ENCODE measurements around the gene HHAT. TPM values are rescaled to one million over a fixed set of nuclear protein-coding genes. Genes with fewer than 3 reads are reported as not detected.

HHAT gene
- polyA plus RNA-seq, 1 donor (not counting 4 experiments of a cell fraction or from before 2014, with no cell fraction given), result 3.8 TPM

- H3K4me1 ChIP-seq (ENCODE audit: control insufficient read depth, extremely low read depth, insufficient read depth, low read length), result no peaks in the 10 kb centered on the region
- H2AFZ ChIP-seq (ENCODE audit: control insufficient read depth, low read length), result no peak overlapping the region
- dilution Hi-C loops (cut with MboI; ENCODE audit: extremely low pct_ligation_motif_present, low sequenced_read_pairs), result no loop called here
- no peaks in the 10 kb centered on the region for H3K9me3 ChIP-seq (ENCODE audit: control insufficient read depth, low read depth, low read length)
- no peak for TF ChIP-seq EZH2 (IDR thresholded peaks at IDR 0.05; ENCODE audit: low read length)
- no peak for TF ChIP-seq CTCF (optimal IDR thresholded peaks at IDR 0.05 in 1 of 3, IDR thresholded peaks at IDR 0.05 in 1 of 3, conservative IDR thresholded peaks at IDR 0.05 in 1 of 3; ENCODE audit: extremely low read depth in 1 of 3, insufficient read depth in 2 of 3, low read length in 3 of 3)
- H3K4me3 ChIP-seq (ENCODE audit: control insufficient read depth in 2 of 3, extremely low read depth in 1 of 3, insufficient read depth in 2 of 3, low read depth in 1 of 3, low read length in 3 of 3), result no peak overlapping the region
- H4K20me1 ChIP-seq (ENCODE audit: control insufficient read depth, extremely low read depth, insufficient read depth, low read length), result no peaks in the 10 kb centered on the region
- no peak for FAIRE-seq
- no peak for DNase-seq (ENCODE audit: low read depth, low spot score)
- no peak overlapping the region for H3K4me2 ChIP-seq (ENCODE audit: control insufficient read depth, extremely low read depth, insufficient read depth, low read depth, low read length)
- H3K27me3 ChIP-seq (ENCODE audit: control insufficient read depth, extremely low read depth, insufficient read depth, low read length), result no peaks in the 10 kb centered on the region
- H3K27ac ChIP-seq (ENCODE audit: control insufficient read depth, insufficient read depth, low read length), result no peak overlapping the region
- H3K9ac ChIP-seq (ENCODE audit: control insufficient read depth, extremely low read depth, insufficient read depth, low read length), result no peak overlapping the region
- H3K79me2 ChIP-seq (ENCODE audit: control insufficient read depth, insufficient read depth, low read length), result no peaks in the 10 kb centered on the region
- H3K9me1 ChIP-seq (ENCODE audit: control insufficient read depth, extremely low read depth, insufficient read depth, low read length), result no peaks in the 10 kb centered on the region
- H3K36me3 ChIP-seq (ENCODE audit: control insufficient read depth in 2 of 2, extremely low read depth in 1 of 2, insufficient read depth in 2 of 2, low read length in 2 of 2), result no peaks in the 10 kb centered on the region
Measured at GRCh38 chr1:210525716-210526454, 197.2 kb downstream of the HHAT start.

GRCh38 chr1:210527091-210527490, 198.4 kb downstream of the HHAT start:
- no peaks in the 10 kb centered on the region for H3K36me3 ChIP-seq (ENCODE audit: control insufficient read depth in 2 of 2, extremely low read depth in 1 of 2, insufficient read depth in 2 of 2, low read length in 2 of 2)
- H3K9ac ChIP-seq (ENCODE audit: control insufficient read depth, extremely low read depth, insufficient read depth, low read length), result no peak overlapping the region
- no peak overlapping the region for H3K4me2 ChIP-seq (ENCODE audit: control insufficient read depth, extremely low read depth, insufficient read depth, low read depth, low read length)
- no peaks in the 10 kb centered on the region for H3K9me1 ChIP-seq (ENCODE audit: control insufficient read depth, extremely low read depth, insufficient read depth, low read length)
- H3K79me2 ChIP-seq (ENCODE audit: control insufficient read depth, insufficient read depth, low read length), result no peaks in the 10 kb centered on the region
- DNase-seq (ENCODE audit: low read depth, low spot score) (no peak), FAIRE-seq (no peak)
- no peaks in the 10 kb centered on the region for H3K27me3 ChIP-seq (ENCODE audit: control insufficient read depth, extremely low read depth, insufficient read depth, low read length)
- H2AFZ ChIP-seq (ENCODE audit: control insufficient read depth, low read length), result no peak overlapping the region
- H3K4me3 ChIP-seq (ENCODE audit: control insufficient read depth in 2 of 3, extremely low read depth in 1 of 3, insufficient read depth in 2 of 3, low read depth in 1 of 3, low read length in 3 of 3), result no peak overlapping the region
- dilution Hi-C loops (cut with MboI; ENCODE audit: extremely low pct_ligation_motif_present, low sequenced_read_pairs), result no loop called here
- H3K27ac ChIP-seq (ENCODE audit: control insufficient read depth, insufficient read depth, low read length), result no peak overlapping the region
- no peaks in the 10 kb centered on the region for H3K9me3 ChIP-seq (ENCODE audit: control insufficient read depth, low read depth, low read length)
- no peaks in the 10 kb centered on the region for H3K4me1 ChIP-seq (ENCODE audit: control insufficient read depth, extremely low read depth, insufficient read depth, low read length)
- TF ChIP-seq CTCF (optimal IDR thresholded peaks at IDR 0.05 in 1 of 3, IDR thresholded peaks at IDR 0.05 in 1 of 3, conservative IDR thresholded peaks at IDR 0.05 in 1 of 3; ENCODE audit: extremely low read depth in 1 of 3, insufficient read depth in 2 of 3, low read length in 3 of 3), result no peak
- TF ChIP-seq EZH2 (IDR thresholded peaks at IDR 0.05; ENCODE audit: low read length), result no peak
- H4K20me1 ChIP-seq (ENCODE audit: control insufficient read depth, extremely low read depth, insufficient read depth, low read length), result no peaks in the 10 kb centered on the region
